A673 (cell line): ENCODE data around the gene DPP10. TPM values are rescaled to one million over a fixed set of nuclear protein-coding genes. Genes with fewer than 3 reads are reported as not detected.
"Not testable (repeated sequence)": the region's sequence is repeated elsewhere in the genome, so short reads cannot be mapped to it uniquely, and the experiment has no call there.

ENCODE experiments used
- BruUV-seq: library from RNA; stranded (reverse); fragments of 400-500 nt; replicated peaks from 2 replicates; lab custom pipeline; 2021; lab: Mats Ljungman, UMichigan
- CTCF ChIA-PET: fragments of 300-600 bp; sonication (Branson Sonifier 250); formaldehyde crosslinking; loops from one replicate; lab custom pipeline; 2022; ENCODE audit warnings: antibody characterized with exemption; lab: Charles Lee
- POLR2A ChIA-PET: fragments of 300-600 bp; sonication (Branson Sonifier 250); formaldehyde crosslinking; loops from one replicate; lab custom pipeline; 2022; ENCODE audit warnings: antibody characterized with exemption; ENCODE audit not compliant: low non-redundant PET; lab: Charles Lee
- DNase-seq: peaks from one replicate; pipeline ENCODE4 v3.0.0-alpha.2; 2015; ENCODE audit warnings: low spot score
- H3K27ac ChIP-seq: fragments of 200-600 bp; sonication (generic); 2 replicates; pipeline ENCODE4 v1.5.1; 2016; ENCODE audit warnings: mixed run types, low read depth, mild to moderate bottlenecking, mixed read lengths, antibody characterized with exemption, low read length; ENCODE audit not compliant: poor library complexity, severe bottlenecking
- H3K27me3 ChIP-seq: fragments of 200-600 bp; sonication (generic); replicated peaks from 2 replicates; pipeline ENCODE4 v1.6.1; 2017; ENCODE audit warnings: mixed run types, low read depth, mild to moderate bottlenecking, mixed read lengths, antibody characterized with exemption, low read length; ENCODE audit not compliant: insufficient read depth, poor library complexity
- H3K36me3 ChIP-seq: fragments of 200-600 bp; sonication (generic); 2 replicates; pipeline ENCODE4 v1.6.1; 2016; ENCODE audit warnings: mixed run types, mild to moderate bottlenecking, mixed read lengths, antibody characterized with exemption, low read length; ENCODE audit not compliant: insufficient read depth, poor library complexity, severe bottlenecking
- H3K4me1 ChIP-seq: fragments of 200-600 bp; sonication (generic); 2 replicates; pipeline ENCODE4 v1.6.1; 2017; ENCODE audit warnings: mixed run types, mild to moderate bottlenecking, mixed read lengths, antibody characterized with exemption, low read length; ENCODE audit not compliant: insufficient read depth, poor library complexity, severe bottlenecking
- H3K4me3 ChIP-seq: fragments of 200-600 bp; sonication (generic); 2 replicates; pipeline ENCODE4 v1.5.1; 2016; ENCODE audit warnings: low read depth, mixed run types, mild to moderate bottlenecking, mixed read lengths, low read length; ENCODE audit not compliant: poor library complexity, severe bottlenecking
- H3K9me3 ChIP-seq: fragments of 200-600 bp; sonication (generic); 2 replicates; pipeline ENCODE4 v1.6.1; 2016; ENCODE audit warnings: mixed run types, low read depth, mild to moderate bottlenecking, mixed read lengths, antibody characterized with exemption, low read length; ENCODE audit not compliant: poor library complexity, severe bottlenecking
- CTCF ChIP-seq: fragments of 300-800, 200-600 bp; sonication (generic); conservative IDR thresholded peaks from 2 replicates; pipeline ENCODE4 v1.5.1; 2017; ENCODE audit warnings: low read depth, mild to moderate bottlenecking, antibody characterized with exemption, low read length, moderate library complexity, mixed read lengths
- EZH2 ChIP-seq: fragments of 200-600 bp; sonication (generic); IDR thresholded peaks from 2 replicates; pipeline ENCODE4 v1.6.1; 2017; ENCODE audit warnings: borderline replicate concordance, low read depth, mild to moderate bottlenecking, mixed read lengths, antibody characterized with exemption, low read length; ENCODE audit not compliant: poor library complexity, severe bottlenecking
- intact Hi-C: fragments of 100-400 bp; cut with micrococcal nuclease; formaldehyde crosslinking; loops from one replicate; pipeline ENCODE4 v1.10.0; 2022; ENCODE audit not compliant: unreplicated experiment
- total RNA-seq: library from RNA; stranded (reverse); gene quantifications from 2 replicates; pipeline ENCODE4 v1.2.3, GENCODE V29; 2021

The DPP10 gene
- total RNA-seq, 1 experiment from 2014 or later: not detected

- Histone ChIP-seq H3K4me3 (no peak overlapping the region), H3K36me3 (no peaks in the 10 kb centered on the region), H3K27me3 (no peaks in the 10 kb centered on the region), H3K9me3 (no peaks in the 10 kb centered on the region), H3K27ac (no peak overlapping the region), H3K4me1 (no peaks in the 10 kb centered on the region)
- ChIA-PET POLR2A (no interaction called here), CTCF (no interaction called here)
- DNase-seq: no peak
- BruUV-seq: no TSS peak
- intact Hi-C loops: no loop called here
- TF ChIP-seq EZH2 (no peak), CTCF (no peak)
These were observed 73.4 kb downstream of the DPP10 start for GRCh38 chr2:114515882-114516281.

GRCh38 chr2:114517580-114517979 is 75.1 kb downstream of the DPP10 start:
- ChIA-PET CTCF (interaction anchor here (0.6 kb wide), 1 partner anchor 1437 kb away, joined by 10 read pairs; no protein-coding TSS in a partner anchor), POLR2A (no interaction called here)
- Histone ChIP-seq H3K4me3 (no peak overlapping the region), H3K36me3 (no peaks in the 10 kb centered on the region), H3K4me1 (no peaks in the 10 kb centered on the region), H3K27me3 (no peaks in the 10 kb centered on the region), H3K9me3 (no peaks in the 10 kb centered on the region), H3K27ac (no peak overlapping the region)
- DNase-seq: no peak
- no peak for TF ChIP-seq CTCF
- no TSS peak for BruUV-seq
- intact Hi-C loops: no loop called here

GRCh38 chr2:114518738-114519137 is 76.3 kb downstream of the DPP10 start:
- no peaks in the 10 kb centered on the region for H3K9me3 ChIP-seq
- POLR2A ChIA-PET: no interaction called here
- TF ChIP-seq CTCF (no peak), EZH2 (no peak)
- no peak for DNase-seq
- CTCF ChIA-PET: no interaction called here
- H3K27ac ChIP-seq: no peak overlapping the region
- H3K36me3 ChIP-seq: no peaks in the 10 kb centered on the region
- no peaks in the 10 kb centered on the region for H3K4me1 ChIP-seq
- H3K4me3 ChIP-seq: no peak overlapping the region
- intact Hi-C loops: no loop called here
- BruUV-seq: no TSS peak
- H3K27me3 ChIP-seq: no peaks in the 10 kb centered on the region

- H3K4me1 ChIP-seq, H3K27me3 ChIP-seq, H3K9me3 ChIP-seq, DNase-seq, H3K4me3 ChIP-seq, POLR2A ChIA-PET, H3K27ac ChIP-seq, intact Hi-C loops, BruUV-seq, CTCF ChIA-PET, H3K36me3 ChIP-seq: not testable (repeated sequence)
These were observed 80.2 kb downstream of the DPP10 start for GRCh38 chr2:114522612-114523011.
